Body of pancreas (tissue), 4 donors: ENCODE data around the gene TFAP2B. TPM values are rescaled to one million over a fixed set of nuclear protein-coding genes. Genes with fewer than 3 reads are reported as not detected.

Source experiments
- ATAC-seq: fragments of 150-250 bp; one replicate; pipeline ENCODE4 v1.9.1; 2016
- DNase-seq, 4 donors: peaks; one replicate each; pipeline ENCODE4 v3.0.0-alpha.2; 2019
- H3K27ac ChIP-seq, 4 donors: fragments of 200-600 bp; sonication (generic); 1 replicate in 3 of 4; 2 replicates in 1 of 4; pipeline versions ENCODE4 v1.5.1 to v1.6.1; 2016 to 2019; ENCODE audit warnings: mild to moderate bottlenecking in 1 of 4, mixed read lengths in 1 of 4, moderate library complexity in 1 of 4
- H3K27me3 ChIP-seq, 2 donors: fragments of 200-600 bp; sonication (generic); one replicate each; pipeline ENCODE4 v1.6.0; 2016; ENCODE audit warnings: mild to moderate bottlenecking in 1 of 2
- H3K36me3 ChIP-seq, 2 donors: fragments of 200-600 bp; sonication (generic); replicated peaks in 1 of 2; 2 replicates each; pipeline ENCODE4 v1.5.1; 2016; ENCODE audit warnings: low read depth in 2 of 2; ENCODE audit not compliant: insufficient read depth in 1 of 2
- H3K4me1 ChIP-seq: fragments of 200-600 bp; sonication (generic); one replicate; pipeline ENCODE4 v1.6.0; 2016
- H3K4me3 ChIP-seq, 2 donors: fragments of 200-600 bp; sonication (generic); 1 replicate in 1 of 2; 2 replicates in 1 of 2; pipeline ENCODE4 v1.5.1; 2016 to 2019
- H3K9me3 ChIP-seq, 3 donors: fragments of 200-600 bp; sonication (generic); 1 replicate in 2 of 3; 2 replicates in 1 of 3; pipeline ENCODE4 v1.5.1; 2016
- CTCF ChIP-seq, 7 experiments: fragments of 450-650 bp in 4 of 7; fragments of 200-600 bp in 3 of 7; sonication (generic) in 3 of 7; IDR thresholded peaks; one replicate each; pipeline ENCODE4 v1.5.1; 2016 to 2019; ENCODE audit warnings: antibody characterized with exemption in 7 of 7
- POLR2A ChIP-seq, 3 donors: fragments of 450-650 bp; IDR thresholded peaks; one replicate each; pipeline ENCODE4 v1.6.1; 2016; ENCODE audit warnings: antibody characterized with exemption in 3 of 3, mild to moderate bottlenecking in 2 of 3
- WGBS, 2 donors: methylation state at CpG; one replicate each; pipeline ENCODE4 v1.1.5; 2017; 5-methylcytosine and 5-hydroxymethylcytosine counted together
- intact Hi-C: fragments of 100-400 bp; cut with DNase I; formaldehyde crosslinking; loops from one replicate; pipeline ENCODE4 v1.15.1; 2023
- total RNA-seq, 2 donors: library from RNA; depleted of rRNA; stranded (reverse); fragments of >200 nt; gene quantifications; one replicate each; pipeline ENCODE4 v1.1.0, GENCODE V29; 2016

TFAP2B gene
- total RNA-seq, 2 donors from 2014 or later, result not detected

- intact Hi-C loops, result no loop called here
- no peak overlapping the region for H3K27ac ChIP-seq
- no peak overlapping the region for H3K4me3 ChIP-seq
- ATAC-seq (no peak), DNase-seq (no peak)
- TF ChIP-seq POLR2A (IDR thresholded peaks at IDR 0.05), result no peak
- peaks cover 17% of the 10 kb centered on the region for H3K4me1 ChIP-seq
- no peaks in the 10 kb centered on the region for H3K36me3 ChIP-seq
- H3K27me3 ChIP-seq, result peaks cover 3 to 52% of the 10 kb centered on the region in 2 donors
- H3K9me3 ChIP-seq, result no peaks in the 10 kb centered on the region
- WGBS, 2 donors, result 3 to 5% methylated on average over 57 to 58 of the region's 58 CpGs
Measured at GRCh38 chr6:50819904-50820868, 1.5 kb downstream of the TFAP2B start.

GRCh38 chr6:50820869-50821264 is 2.2 kb downstream of the TFAP2B start:
- WGBS, 2 donors, result 2 to 7% methylated on average over 5 of the region's 5 CpGs
- Histone ChIP-seq H3K27ac (no peak overlapping the region), H3K9me3 (no peaks in the 10 kb centered on the region), H3K27me3 (peaks cover 3 to 59% of the 10 kb centered on the region in 2 donors), H3K36me3 (no peaks in the 10 kb centered on the region), H3K4me1 (peaks cover 17% of the 10 kb centered on the region), H3K4me3 (no peak overlapping the region)
- no peak for ATAC-seq
- DNase-seq, result no peak
- no peak for TF ChIP-seq CTCF (IDR thresholded peaks at IDR 0.05)
- intact Hi-C loops, result no loop called here

- Histone ChIP-seq H3K27ac (no peak overlapping the region), H3K4me1 (peaks cover 17% of the 10 kb centered on the region)
Measured at GRCh38 chr6:50821441-50822077, 2.9 kb downstream of the TFAP2B start.

GRCh38 chr6:50822078-50822476 is 3.4 kb downstream of the TFAP2B start:
- no peak for TF ChIP-seq POLR2A (IDR thresholded peaks at IDR 0.05)
- intact Hi-C loops, result no loop called here
- Histone ChIP-seq H3K27me3 (peaks cover 0 to 71% of the 10 kb centered on the region in 2 donors), H3K4me3 (no peak overlapping the region), H3K9me3 (no peaks in the 10 kb centered on the region), H3K4me1 (peaks cover 17% of the 10 kb centered on the region), H3K36me3 (no peaks in the 10 kb centered on the region), H3K27ac (no peak overlapping the region)
- DNase-seq (no peak), ATAC-seq (no peak)
- 5 to 6% methylated on average over 6 of the region's 6 CpGs for WGBS, 2 donors

More at GRCh38 chr6:50821441-50822077, 2.9 kb downstream of the TFAP2B start:
- H3K27me3 ChIP-seq, result peaks cover under 1 to 66% of the 10 kb centered on the region in 2 donors
- TF ChIP-seq POLR2A (IDR thresholded peaks at IDR 0.05) (no peak), CTCF (IDR thresholded peaks at IDR 0.05) (no peak)
- intact Hi-C loops, result no loop called here
- no peak overlapping the region for H3K4me3 ChIP-seq
- no peak for ATAC-seq
- no peak for DNase-seq
- H3K36me3 ChIP-seq, result no peaks in the 10 kb centered on the region
- WGBS, 2 donors, result 4 to 7% methylated on average over 20 of the region's 20 CpGs
- H3K9me3 ChIP-seq, result no peaks in the 10 kb centered on the region

GRCh38 chr6:50823094-50823920 is 4.6 kb downstream of the TFAP2B start:
- intact Hi-C loops, result no loop called here
- Histone ChIP-seq H3K4me1 (peaks cover 17% of the 10 kb centered on the region), H3K36me3 (no peaks in the 10 kb centered on the region), H3K27me3 (peaks cover 0 to 74% of the 10 kb centered on the region in 2 donors), H3K9me3 (no peaks in the 10 kb centered on the region), H3K27ac (no peak overlapping the region), H3K4me3 (no peak overlapping the region)
- TF ChIP-seq POLR2A (IDR thresholded peaks at IDR 0.05) (no peak), CTCF (IDR thresholded peaks at IDR 0.05) (no peak)
- ATAC-seq (no peak), DNase-seq (no peak)
- 5% methylated on average over 43 to 46 of the region's 46 CpGs for WGBS, 2 donors
